H9 (cell line): ENCODE measurements around the gene CCDC57. TPM values are rescaled to one million over a fixed set of nuclear protein-coding genes. Genes with fewer than 3 reads are reported as not detected.
A peak's percentile ranks its signal among the peaks of the same experiment; 100 is the strongest.

Experiments used
- DNase-seq: peaks from one replicate; pipeline ENCODE4 v3.0.0-alpha.2; 2017
- H2AFZ ChIP-seq: one replicate; pipeline ENCODE4 v1.6.1; 2013; ENCODE audit warnings: mild to moderate bottlenecking, low read length, control low read depth, moderate library complexity
- H2AK5ac ChIP-seq: 2 replicates; pipeline ENCODE4 v1.6.1; 2013; ENCODE audit warnings: low read length, control low read depth, mixed read lengths; ENCODE audit not compliant: insufficient read length
- H2BK120ac ChIP-seq: one replicate; pipeline ENCODE4 v1.6.1; 2013; ENCODE audit warnings: low read depth, mild to moderate bottlenecking, low read length, control low read depth, inconsistent platforms; ENCODE audit not compliant: poor library complexity, severe bottlenecking
- H2BK12ac ChIP-seq: 2 replicates; pipeline ENCODE4 v1.6.1; 2013; ENCODE audit warnings: low read length, control low read depth, mixed read lengths, low read depth; ENCODE audit not compliant: insufficient read length
- H2BK15ac ChIP-seq: 2 replicates; pipeline ENCODE4 v1.6.1; 2013; ENCODE audit warnings: low read depth, low read length, control low read depth
- H2BK20ac ChIP-seq: one replicate; pipeline ENCODE4 v1.6.1; 2013; ENCODE audit warnings: low read depth, mild to moderate bottlenecking, low read length, control low read depth, inconsistent platforms; ENCODE audit not compliant: poor library complexity, severe bottlenecking
- H2BK5ac ChIP-seq: 2 replicates; pipeline ENCODE4 v1.6.1; 2013; ENCODE audit warnings: low read length, control low read depth, mixed read lengths; ENCODE audit not compliant: insufficient read length
- H3K14ac ChIP-seq: 2 replicates; pipeline ENCODE4 v1.6.1; 2013; ENCODE audit warnings: low read length, control low read depth; ENCODE audit not compliant: insufficient read depth
- H3K18ac ChIP-seq: 2 replicates; pipeline ENCODE4 v1.6.1; 2013; ENCODE audit warnings: low read depth, mild to moderate bottlenecking, mixed read lengths, low read length, control low read depth; ENCODE audit not compliant: insufficient read length
- H3K23ac ChIP-seq: 2 replicates; pipeline ENCODE4 v1.6.1; 2013; ENCODE audit warnings: low read length, control low read depth, mixed read lengths, low read depth; ENCODE audit not compliant: insufficient read length
- H3K23me2 ChIP-seq: 2 replicates; pipeline ENCODE4 v1.6.1; 2013; ENCODE audit warnings: low read depth, mild to moderate bottlenecking, mixed read lengths, low read length, control low read depth; ENCODE audit not compliant: insufficient read length, poor library complexity, severe bottlenecking
- H3K27ac ChIP-seq: 2 replicates; pipeline ENCODE4 v1.5.1; 2013; ENCODE audit warnings: low read length, control low read depth, mixed read lengths, low read depth; ENCODE audit not compliant: insufficient read length
- H3K27me3 ChIP-seq: 2 replicates; pipeline ENCODE4 v1.6.1; 2013; ENCODE audit warnings: low read length, control low read depth, inconsistent platforms; ENCODE audit not compliant: insufficient read depth
- H3K4ac ChIP-seq: 2 replicates; pipeline ENCODE4 v1.6.1; 2013; ENCODE audit warnings: low read depth, mild to moderate bottlenecking, control low read depth, inconsistent platforms, low read length, moderate library complexity
- H3K4me1 ChIP-seq: 2 replicates; pipeline ENCODE4 v1.6.1; 2013; ENCODE audit warnings: low read length, control low read depth, inconsistent platforms; ENCODE audit not compliant: insufficient read depth
- H3K4me2 ChIP-seq: 2 replicates; pipeline ENCODE4 v1.6.1; 2013; ENCODE audit warnings: low read length, control low read depth, mixed read lengths; ENCODE audit not compliant: insufficient read length, insufficient read depth
- H3K56ac ChIP-seq: 2 replicates; pipeline ENCODE4 v1.6.1; 2013; ENCODE audit warnings: low read depth, mild to moderate bottlenecking, mixed read lengths, low read length, control low read depth; ENCODE audit not compliant: insufficient read length
- H3K79me1 ChIP-seq: 2 replicates; pipeline ENCODE4 v1.6.1; 2013; ENCODE audit warnings: low read depth, mild to moderate bottlenecking, moderate library complexity, low read length, control low read depth, inconsistent platforms; ENCODE audit not compliant: insufficient read depth, poor library complexity, severe bottlenecking
- H3K79me2 ChIP-seq: 2 replicates; pipeline ENCODE4 v1.6.1; 2013; ENCODE audit warnings: low read length, control low read depth, inconsistent platforms; ENCODE audit not compliant: insufficient read depth
- H3K9ac ChIP-seq: 2 replicates; pipeline ENCODE4 v1.6.1; 2013; ENCODE audit warnings: low read length, control low read depth, mixed read lengths; ENCODE audit not compliant: insufficient read length; ENCODE audit errors: extremely low read depth
- H3K9me3 ChIP-seq: one replicate; pipeline ENCODE4 v1.6.1; 2013; ENCODE audit warnings: low read depth, low read length, inconsistent platforms; ENCODE audit not compliant: control insufficient read depth
- H3T11ph ChIP-seq: one replicate; pipeline ENCODE4 v1.6.1; 2013; ENCODE audit warnings: mild to moderate bottlenecking, low read length, control low read depth, inconsistent platforms
- H4K20me1 ChIP-seq: one replicate; pipeline ENCODE4 v1.6.1; 2013; ENCODE audit not compliant: control insufficient read depth, insufficient read length, insufficient read depth
- H4K5ac ChIP-seq: 2 replicates; pipeline ENCODE4 v1.6.1; 2013; ENCODE audit warnings: low read depth, mild to moderate bottlenecking, mixed read lengths, low read length, control low read depth; ENCODE audit not compliant: insufficient read length
- H4K8ac ChIP-seq: replicated peaks from 2 replicates; pipeline ENCODE4 v1.6.1; 2013; ENCODE audit warnings: low read length, control low read depth, mixed read lengths, low read depth; ENCODE audit not compliant: insufficient read length
- H4K91ac ChIP-seq: 2 replicates; pipeline ENCODE4 v1.6.1; 2013; ENCODE audit warnings: low read depth, mild to moderate bottlenecking, moderate library complexity, mixed read lengths, low read length, control low read depth; ENCODE audit not compliant: insufficient read length
- H3K27ac Mint-ChIP-seq, 3 experiments: 2 replicates in 2 of 3; 3 replicates in 1 of 3; pipeline ENCODE4 v1.8.0; 2020 to 2021; ENCODE audit warnings: mixed read lengths in 3 of 3, mild to moderate bottlenecking in 1 of 3, moderate library complexity in 1 of 3
- H3K27me3 Mint-ChIP-seq: 2 replicates; pipeline ENCODE4 v1.8.0; 2021; ENCODE audit warnings: low read depth, mild to moderate bottlenecking, moderate library complexity, mixed read lengths
- H3K36me3 Mint-ChIP-seq, 3 experiments: 2 replicates in 2 of 3; 3 replicates in 1 of 3; pipeline ENCODE4 v1.8.0; 2020 to 2021; ENCODE audit warnings: low read depth in 3 of 3, mixed read lengths in 3 of 3; ENCODE audit not compliant: insufficient read depth in 1 of 3
- H3K4me1 Mint-ChIP-seq, 2 experiments: 2 replicates each; pipeline ENCODE4 v1.8.0; 2020; ENCODE audit warnings: mixed read lengths in 2 of 2
- H3K4me3 Mint-ChIP-seq, 2 experiments: 2 replicates in 1 of 2; 3 replicates in 1 of 2; pipeline ENCODE4 v1.8.0; 2020 to 2021; ENCODE audit warnings: mild to moderate bottlenecking in 2 of 2, mixed read lengths in 2 of 2, moderate library complexity in 1 of 2
- H3K9me3 Mint-ChIP-seq, 2 experiments: 2 replicates in 1 of 2; 3 replicates in 1 of 2; pipeline ENCODE4 v1.8.0; 2020; ENCODE audit warnings: mild to moderate bottlenecking in 2 of 2, mixed read lengths in 2 of 2, moderate library complexity in 1 of 2
- WGBS: extraction: QIAGEN DNeasy Blood & Tissue Kit; methylation state at CpG from one replicate; pipeline ENCODE4 v1.1.7; 2013; ENCODE audit warnings: missing lambda C conversion rate, low lambda C conversion rate, mixed read lengths; ENCODE audit not compliant: insufficient read length; ENCODE audit errors: extremely low coverage; 5-methylcytosine and 5-hydroxymethylcytosine counted together
- total RNA-seq: library from RNA; stranded (reverse); gene quantifications from 2 replicates; pipeline ENCODE4 v1.2.1, GENCODE V29; 2021
- TF ChIP-seq, protein P1 (sequence below): fragments of 200-600 bp; sonication (generic); conservative IDR thresholded peaks from 3 replicates; pipeline ENCODE4 v1.8.0; 2021; ENCODE audit warnings: antibody characterized with exemption, mild to moderate bottlenecking

CCDC57 gene
- total RNA-seq, 1 experiment from 2014 or later = 11.0 TPM

DNA sequence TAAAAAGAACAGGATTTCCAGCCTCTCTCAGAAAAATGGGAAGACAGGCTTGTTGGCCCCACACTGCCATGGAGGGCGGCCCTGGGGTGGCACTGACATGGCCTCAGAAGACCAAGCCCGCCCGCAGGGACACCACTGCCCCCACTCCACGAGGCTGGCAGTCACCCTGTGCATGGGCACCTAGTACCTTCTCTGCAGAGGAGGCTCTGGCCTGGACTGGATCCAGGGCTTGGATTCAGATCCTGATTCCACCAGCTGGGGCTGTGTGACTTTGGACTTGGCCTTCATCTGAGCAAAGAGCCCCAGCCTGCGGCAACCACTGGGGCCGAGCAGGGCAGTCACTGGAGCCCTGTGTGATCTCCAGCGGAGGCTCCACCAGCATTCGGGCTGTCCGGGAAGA is 97.8 kb downstream of the CCDC57 start:
- Histone ChIP-seq H2BK20ac (no peak overlapping the region), H4K8ac (no peak overlapping the region), H2BK5ac (no peak overlapping the region), H4K20me1 (peaks cover 3% of the 10 kb centered on the region), H3T11ph (no peak overlapping the region), H3K79me2 (no peaks in the 10 kb centered on the region), H3K79me1 (no peaks in the 10 kb centered on the region), H3K23me2 (no peaks in the 10 kb centered on the region), H3K23ac (no peak overlapping the region), H3K14ac (no peak overlapping the region), H4K91ac (no peak overlapping the region), H3K27ac (no peak overlapping the region), H3K27me3 (no peaks in the 10 kb centered on the region), H2BK15ac (no peak overlapping the region), H3K18ac (no peak overlapping the region), H4K5ac (no peak overlapping the region), H3K56ac (no peak overlapping the region), H3K4ac (no peak overlapping the region), H3K4me2 (no peak overlapping the region), H3K9ac (no peak overlapping the region), H3K4me1 (no peaks in the 10 kb centered on the region), H2BK120ac (no peak overlapping the region), H3K9me3 (no peaks in the 10 kb centered on the region), H2AFZ (no peak overlapping the region), H2BK12ac (no peak overlapping the region), H2AK5ac (no peak overlapping the region)
- Mint-ChIP-seq H3K27me3 (peaks cover 63% of the 10 kb centered on the region), H3K4me1 (peaks cover 16 to 35% of the 10 kb centered on the region in 2 experiments), H3K27ac (no peak overlapping the region), H3K4me3 (no peak overlapping the region), H3K36me3 (peaks cover 0 to 2% (median 2%) of the 10 kb centered on the region in 3 experiments; a peak in 4 of 7 replicates), H3K9me3 (no peaks in the 10 kb centered on the region; a peak in 1 of 5 replicates)
- DNase-seq = peak; percentile 24
- WGBS = no CpG with 5 or more reads among the region's 9 CpGs
- TF ChIP-seq, protein P1, sequence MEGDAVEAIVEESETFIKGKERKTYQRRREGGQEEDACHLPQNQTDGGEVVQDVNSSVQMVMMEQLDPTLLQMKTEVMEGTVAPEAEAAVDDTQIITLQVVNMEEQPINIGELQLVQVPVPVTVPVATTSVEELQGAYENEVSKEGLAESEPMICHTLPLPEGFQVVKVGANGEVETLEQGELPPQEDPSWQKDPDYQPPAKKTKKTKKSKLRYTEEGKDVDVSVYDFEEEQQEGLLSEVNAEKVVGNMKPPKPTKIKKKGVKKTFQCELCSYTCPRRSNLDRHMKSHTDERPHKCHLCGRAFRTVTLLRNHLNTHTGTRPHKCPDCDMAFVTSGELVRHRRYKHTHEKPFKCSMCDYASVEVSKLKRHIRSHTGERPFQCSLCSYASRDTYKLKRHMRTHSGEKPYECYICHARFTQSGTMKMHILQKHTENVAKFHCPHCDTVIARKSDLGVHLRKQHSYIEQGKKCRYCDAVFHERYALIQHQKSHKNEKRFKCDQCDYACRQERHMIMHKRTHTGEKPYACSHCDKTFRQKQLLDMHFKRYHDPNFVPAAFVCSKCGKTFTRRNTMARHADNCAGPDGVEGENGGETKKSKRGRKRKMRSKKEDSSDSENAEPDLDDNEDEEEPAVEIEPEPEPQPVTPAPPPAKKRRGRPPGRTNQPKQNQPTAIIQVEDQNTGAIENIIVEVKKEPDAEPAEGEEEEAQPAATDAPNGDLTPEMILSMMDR = no peak
